ENCODE measurements around the gene JAG1. TPM values are rescaled to one million over a fixed set of nuclear protein-coding genes. Genes with fewer than 3 reads are reported as not detected.

The JAG1 gene
- total RNA-seq, 1 experiment from 2014 or later: 88.0 TPM

DNA sequence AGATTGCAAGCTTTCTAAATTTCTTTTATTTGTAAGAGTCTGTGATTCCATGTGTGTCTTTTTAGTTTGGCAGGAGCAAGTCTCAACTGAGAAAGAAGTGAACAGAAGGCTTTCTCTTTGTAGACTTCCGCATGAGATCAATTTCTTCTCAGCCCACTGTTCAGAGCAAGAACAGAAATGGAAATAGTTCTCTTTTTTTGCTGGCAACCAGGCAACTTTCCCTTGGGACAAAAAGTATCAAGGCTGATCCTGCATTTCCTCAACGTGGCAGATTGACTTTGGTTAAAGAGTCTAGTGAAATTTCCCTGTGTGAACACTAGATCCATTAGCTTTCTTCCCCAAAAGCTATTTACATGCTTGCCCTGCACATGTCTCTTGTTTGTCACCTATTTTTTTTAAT, 46.8 kb upstream of the JAG1 start:
- TF ChIP-seq, protein P1, sequence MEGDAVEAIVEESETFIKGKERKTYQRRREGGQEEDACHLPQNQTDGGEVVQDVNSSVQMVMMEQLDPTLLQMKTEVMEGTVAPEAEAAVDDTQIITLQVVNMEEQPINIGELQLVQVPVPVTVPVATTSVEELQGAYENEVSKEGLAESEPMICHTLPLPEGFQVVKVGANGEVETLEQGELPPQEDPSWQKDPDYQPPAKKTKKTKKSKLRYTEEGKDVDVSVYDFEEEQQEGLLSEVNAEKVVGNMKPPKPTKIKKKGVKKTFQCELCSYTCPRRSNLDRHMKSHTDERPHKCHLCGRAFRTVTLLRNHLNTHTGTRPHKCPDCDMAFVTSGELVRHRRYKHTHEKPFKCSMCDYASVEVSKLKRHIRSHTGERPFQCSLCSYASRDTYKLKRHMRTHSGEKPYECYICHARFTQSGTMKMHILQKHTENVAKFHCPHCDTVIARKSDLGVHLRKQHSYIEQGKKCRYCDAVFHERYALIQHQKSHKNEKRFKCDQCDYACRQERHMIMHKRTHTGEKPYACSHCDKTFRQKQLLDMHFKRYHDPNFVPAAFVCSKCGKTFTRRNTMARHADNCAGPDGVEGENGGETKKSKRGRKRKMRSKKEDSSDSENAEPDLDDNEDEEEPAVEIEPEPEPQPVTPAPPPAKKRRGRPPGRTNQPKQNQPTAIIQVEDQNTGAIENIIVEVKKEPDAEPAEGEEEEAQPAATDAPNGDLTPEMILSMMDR (IDR thresholded peaks at IDR 0.05; ENCODE audit: unreplicated experiment): no peak
- BruUV-seq (replicated peaks): no TSS peak
- ChIA-PET CTCF (interaction anchor here (0.7 to 1.1 kb wide), 2 partner anchors 15 to 21 kb away, joined by 3 read pairs; no protein-coding TSS in a partner anchor), POLR2A (interaction anchor here (0.6 kb wide), 1 partner anchor 50 kb away, joined by 3 read pairs; no protein-coding TSS in a partner anchor)
- intact Hi-C loops (cut with micrococcal nuclease): no loop called here
- no peaks in the 10 kb centered on the region for H3K9me3 Mint-ChIP-seq (ENCODE audit: unreplicated experiment)
- no peak for DNase-seq (ENCODE audit: unreplicated experiment)
- peaks cover 5% of the 10 kb centered on the region for H3K4me1 Mint-ChIP-seq (ENCODE audit: insufficient read depth, unreplicated experiment)
- H3K4me3 Mint-ChIP-seq (ENCODE audit: unreplicated experiment): no peak overlapping the region
- H3K27me3 Mint-ChIP-seq (ENCODE audit: insufficient read depth, unreplicated experiment): no peaks in the 10 kb centered on the region
- H3K36me3 Mint-ChIP-seq (ENCODE audit: insufficient read depth, unreplicated experiment): no peaks in the 10 kb centered on the region
- no peak overlapping the region for H3K27ac Mint-ChIP-seq (ENCODE audit: low read depth, unreplicated experiment)

GRCh38 chr20:10719740-10720385, 46.1 kb upstream of the JAG1 start:
- ChIA-PET POLR2A (interaction anchor here (0.7 to 1.2 kb wide), 4 partner anchors 14 to 224 kb away, joined by 3 to 4 read pairs (median 3); no protein-coding TSS in a partner anchor), CTCF (interaction anchor here (0.7 to 1.1 kb wide), 3 partner anchors 15 to 54 kb away, joined by 3 read pairs; no protein-coding TSS in a partner anchor)
- intact Hi-C loops (cut with micrococcal nuclease): no loop called here
- H3K36me3 Mint-ChIP-seq (ENCODE audit: insufficient read depth, unreplicated experiment): no peaks in the 10 kb centered on the region
- H3K9me3 Mint-ChIP-seq (ENCODE audit: unreplicated experiment): no peaks in the 10 kb centered on the region
- BruUV-seq (replicated peaks): no TSS peak
- TF ChIP-seq, protein P1 (IDR thresholded peaks at IDR 0.05; ENCODE audit: unreplicated experiment): no peak
- no peak overlapping the region for H3K27ac Mint-ChIP-seq (ENCODE audit: low read depth, unreplicated experiment)
- no peak for DNase-seq (ENCODE audit: unreplicated experiment)
- H3K27me3 Mint-ChIP-seq (ENCODE audit: insufficient read depth, unreplicated experiment): no peaks in the 10 kb centered on the region
- peaks cover 7% of the 10 kb centered on the region for H3K4me1 Mint-ChIP-seq (ENCODE audit: insufficient read depth, unreplicated experiment)
- H3K4me3 Mint-ChIP-seq (ENCODE audit: unreplicated experiment): no peak overlapping the region

DNA sequence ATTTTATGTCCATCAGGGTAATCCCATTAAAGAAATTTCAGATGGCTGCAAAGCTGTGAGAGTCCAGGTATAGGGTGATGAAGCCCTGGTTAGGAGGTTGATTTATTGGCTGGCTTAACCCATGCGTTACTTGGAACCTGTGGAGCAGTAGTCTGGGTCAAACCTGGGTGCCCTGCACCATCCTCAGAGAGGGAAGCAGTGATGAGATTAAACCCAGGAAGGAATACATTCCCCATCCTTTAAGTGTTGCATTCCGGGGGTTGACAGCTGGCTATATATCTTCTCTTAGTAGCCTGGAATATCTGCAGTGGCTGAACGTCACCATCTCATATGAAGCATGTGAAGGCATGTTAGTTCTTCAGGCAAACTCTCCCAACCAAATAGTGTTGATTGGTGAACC, 44.9 kb upstream of the JAG1 start:
- Mint-ChIP-seq H3K27me3 (ENCODE audit: insufficient read depth, unreplicated experiment) (no peaks in the 10 kb centered on the region), H3K27ac (ENCODE audit: low read depth, unreplicated experiment) (no peak overlapping the region), H3K36me3 (ENCODE audit: insufficient read depth, unreplicated experiment) (no peaks in the 10 kb centered on the region), H3K4me1 (ENCODE audit: insufficient read depth, unreplicated experiment) (peaks cover 13% of the 10 kb centered on the region), H3K9me3 (ENCODE audit: unreplicated experiment) (no peaks in the 10 kb centered on the region), H3K4me3 (ENCODE audit: unreplicated experiment) (no peak overlapping the region)
- no peak for DNase-seq (ENCODE audit: unreplicated experiment)
- POLR2A ChIA-PET: interaction anchor here (0.6 to 1.2 kb wide), 2 partner anchors 21 to 43 kb away, joined by 3 to 4 read pairs; no protein-coding TSS in a partner anchor
- TF ChIP-seq, protein P1 (IDR thresholded peaks at IDR 0.05; ENCODE audit: unreplicated experiment): no peak
- intact Hi-C loops (cut with micrococcal nuclease): no loop called here
- CTCF ChIA-PET: interaction anchor here (0.5 to 1.6 kb wide), 2 partner anchors 8 to 22 kb away, joined by 3 to 5 read pairs; no protein-coding TSS in a partner anchor
- no TSS peak for BruUV-seq (replicated peaks)

GRCh38 chr20:10716855-10717254, 43.1 kb upstream of the JAG1 start:
- ChIA-PET CTCF (interaction anchor here (0.6 to 1.4 kb wide), 2 partner anchors 19 to 190 kb away, joined by 4 read pairs; no protein-coding TSS in a partner anchor), POLR2A (interaction anchor here (0.7 to 3.0 kb wide), 2 partner anchors 9 to 11 kb away, joined by 5 to 16 read pairs; no protein-coding TSS in a partner anchor)
- Mint-ChIP-seq H3K4me1 (ENCODE audit: insufficient read depth, unreplicated experiment) (peaks cover 13% of the 10 kb centered on the region), H3K4me3 (ENCODE audit: unreplicated experiment) (no peak overlapping the region), H3K36me3 (ENCODE audit: insufficient read depth, unreplicated experiment) (no peaks in the 10 kb centered on the region), H3K27ac (ENCODE audit: low read depth, unreplicated experiment) (no peak overlapping the region), H3K9me3 (ENCODE audit: unreplicated experiment) (no peaks in the 10 kb centered on the region), H3K27me3 (ENCODE audit: insufficient read depth, unreplicated experiment) (no peaks in the 10 kb centered on the region)
- BruUV-seq (replicated peaks): no TSS peak
- TF ChIP-seq, protein P1 (IDR thresholded peaks at IDR 0.05; ENCODE audit: unreplicated experiment): no peak
- intact Hi-C loops (cut with micrococcal nuclease): no loop called here
- peak; percentile 6 for DNase-seq (ENCODE audit: unreplicated experiment)
